T-helper 2 cell treated with Interferon-gamma antibody and Interleukin-4, amounts not matched to agents 100 ng/mL and 5 ng/mL, for 36 hours (primary cell): ENCODE measurements around the gene BIRC5. TPM values are rescaled to one million over a fixed set of nuclear protein-coding genes. Genes with fewer than 3 reads are reported as not detected.
"Not testable (repeated sequence)": the region's sequence is repeated elsewhere in the genome, so short reads cannot be mapped to it uniquely, and the experiment has no call there.

Source experiments
- intact Hi-C: fragments of 100-400 bp; cut with micrococcal nuclease; formaldehyde crosslinking; loops from one replicate; pipeline ENCODE4 v1.15.1; 2023
- total RNA-seq: library from RNA; stranded (reverse); gene quantifications from 2 replicates; pipeline ENCODE4 v1.2.3, GENCODE V29; 2022

Gene BIRC5
- 72.3 and 79.5 TPM in 2 replicates for total RNA-seq

DNA sequence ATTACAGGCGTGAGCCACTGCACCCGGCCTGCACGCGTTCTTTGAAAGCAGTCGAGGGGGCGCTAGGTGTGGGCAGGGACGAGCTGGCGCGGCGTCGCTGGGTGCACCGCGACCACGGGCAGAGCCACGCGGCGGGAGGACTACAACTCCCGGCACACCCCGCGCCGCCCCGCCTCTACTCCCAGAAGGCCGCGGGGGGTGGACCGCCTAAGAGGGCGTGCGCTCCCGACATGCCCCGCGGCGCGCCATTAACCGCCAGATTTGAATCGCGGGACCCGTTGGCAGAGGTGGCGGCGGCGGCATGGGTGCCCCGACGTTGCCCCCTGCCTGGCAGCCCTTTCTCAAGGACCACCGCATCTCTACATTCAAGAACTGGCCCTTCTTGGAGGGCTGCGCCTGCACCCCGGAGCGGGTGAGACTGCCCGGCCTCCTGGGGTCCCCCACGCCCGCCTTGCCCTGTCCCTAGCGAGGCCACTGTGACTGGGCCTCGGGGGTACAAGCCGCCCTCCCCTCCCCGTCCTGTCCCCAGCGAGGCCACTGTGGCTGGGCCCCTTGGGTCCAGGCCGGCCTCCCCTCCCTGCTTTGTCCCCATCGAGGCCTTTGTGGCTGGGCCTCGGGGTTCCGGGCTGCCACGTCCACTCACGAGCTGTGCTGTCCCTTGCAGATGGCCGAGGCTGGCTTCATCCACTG is at the start of gene BIRC5:
Gene BIRC5 (plus strand): TSS at position 238 of the 690 bp plus-strand sequence. CDS start 64 bp downstream, at position 302.
- intact Hi-C loops = loop anchor here (1.0 kb wide), 1 partner anchor 74 kb away; no protein-coding TSS in a partner anchor

- intact Hi-C loops = no loop called here
Observed at GRCh38 chr17:78164748-78165607, 49.1 kb upstream of the BIRC5 start.

- intact Hi-C loops = no loop called here
Observed at GRCh38 chr17:78166416-78166815, 47.6 kb upstream of the BIRC5 start.

DNA sequence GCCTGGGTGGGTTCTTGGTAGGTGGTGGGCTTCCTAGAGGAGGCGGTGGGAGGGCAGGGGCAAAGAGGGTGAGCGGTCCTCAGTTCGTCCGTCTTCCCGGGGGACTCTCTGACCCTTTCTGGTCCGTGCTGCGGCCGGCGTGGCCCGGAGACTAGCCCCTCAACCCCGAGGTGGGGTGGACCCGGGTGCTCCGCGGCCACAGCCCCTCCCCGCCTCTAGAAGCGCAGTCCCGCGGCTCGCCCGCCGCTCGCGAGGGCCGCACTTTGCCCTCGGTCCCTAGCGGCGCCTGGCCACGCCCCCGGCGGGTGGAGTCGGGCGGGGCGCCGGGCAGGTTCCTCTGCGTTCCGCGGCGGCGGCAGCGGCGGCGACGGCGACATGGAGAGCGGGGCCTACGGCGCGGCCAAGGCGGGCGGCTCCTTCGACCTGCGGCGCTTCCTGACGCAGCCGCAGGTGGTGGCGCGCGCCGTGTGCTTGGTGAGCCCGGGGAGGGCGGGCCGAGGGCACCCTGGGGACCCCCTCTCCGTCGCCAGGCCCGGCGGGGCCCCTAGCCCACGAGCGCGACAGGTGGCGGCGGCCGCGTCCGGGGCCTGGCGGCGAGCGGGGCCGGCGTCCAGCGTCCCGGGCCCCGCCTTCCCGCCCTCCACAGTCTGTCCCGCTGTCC is 45.7 kb upstream of the BIRC5 start, which contains the start of gene SYNGR2:
Gene SYNGR2 (plus strand): TSS at position 340 of the 661 bp plus-strand sequence. CDS start 36 bp downstream, at position 376.
- intact Hi-C loops = loop anchor here (2.0 kb wide), 1 partner anchor 18 kb away; the partner anchor contains the start of genes AFMID and TK1

GRCh38 chr17:78168903-78169793 is 44.9 kb upstream of the BIRC5 start:
- intact Hi-C loops = loop anchor here (2.0 kb wide), 1 partner anchor 18 kb away; the partner anchor contains the start of genes AFMID and TK1

GRCh38 chr17:78170692-78171590 is 43.1 kb upstream of the BIRC5 start:
- intact Hi-C loops = no loop called here

- intact Hi-C loops = not testable (repeated sequence)
Observed at GRCh38 chr17:78171591-78172248, 42.3 kb upstream of the BIRC5 start.

DNA sequence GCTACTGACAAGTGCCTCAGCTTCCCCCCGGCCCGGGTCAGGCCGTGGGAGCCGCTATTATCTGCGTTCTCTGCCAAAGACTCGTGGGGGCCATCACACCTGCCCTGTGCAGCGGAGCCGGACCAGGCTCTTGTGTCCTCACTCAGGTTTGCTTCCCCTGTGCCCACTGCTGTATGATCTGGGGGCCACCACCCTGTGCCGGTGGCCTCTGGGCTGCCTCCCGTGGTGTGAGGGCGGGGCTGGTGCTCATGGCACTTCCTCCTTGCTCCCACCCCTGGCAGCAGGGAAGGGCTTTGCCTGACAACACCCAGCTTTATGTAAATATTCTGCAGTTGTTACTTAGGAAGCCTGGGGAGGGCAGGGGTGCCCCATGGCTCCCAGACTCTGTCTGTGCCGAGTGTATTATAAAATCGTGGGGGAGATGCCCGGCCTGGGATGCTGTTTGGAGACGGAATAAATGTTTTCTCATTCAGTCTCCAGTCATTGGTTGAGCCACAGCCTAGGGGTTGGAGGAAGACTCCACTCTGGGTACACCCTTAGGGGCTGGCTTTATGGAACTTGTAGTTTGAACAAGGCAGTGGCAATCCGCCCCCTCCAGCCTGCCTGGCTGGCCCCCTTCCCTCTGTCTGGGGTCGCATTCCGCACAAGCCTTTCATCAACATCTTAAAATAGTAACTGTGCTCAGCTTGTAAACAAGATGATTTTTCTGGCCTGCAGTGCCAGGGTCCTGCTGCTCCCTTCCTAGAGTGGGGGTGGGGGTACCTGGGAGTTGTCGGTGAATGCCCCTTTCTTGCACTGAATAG is 41.6 kb upstream of the BIRC5 start:
- intact Hi-C loops = no loop called here

DNA sequence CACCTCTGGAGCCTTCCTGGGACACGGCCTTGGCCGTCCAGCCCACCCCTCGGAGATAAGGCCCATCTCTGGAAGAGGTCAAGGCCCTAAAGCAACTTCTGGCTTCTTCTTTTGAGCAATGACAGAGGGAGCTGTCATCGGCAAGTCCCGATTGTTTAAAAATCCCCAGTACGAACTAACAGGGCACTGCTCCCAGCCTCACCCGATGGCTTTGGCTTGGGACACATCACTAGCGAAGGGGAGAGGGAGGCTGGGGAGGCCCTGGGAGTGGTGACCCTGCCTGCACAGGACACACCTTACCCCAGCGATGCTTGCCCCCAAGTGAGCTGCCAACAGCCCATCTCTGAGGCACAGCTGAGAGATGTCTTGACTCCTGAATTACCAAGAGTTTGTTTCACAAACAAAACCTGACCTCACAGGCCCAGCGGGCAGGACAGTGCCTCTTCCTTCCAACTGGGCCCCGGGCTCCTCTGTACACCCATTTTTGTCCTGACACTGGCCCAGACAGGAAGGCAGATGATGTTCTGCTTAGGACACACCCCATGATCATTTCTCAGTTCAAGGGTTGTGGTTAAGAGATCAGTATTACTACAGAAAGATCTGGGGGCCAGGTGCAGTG is 40.8 kb upstream of the BIRC5 start:
- intact Hi-C loops = no loop called here

- intact Hi-C loops = no loop called here
Observed at GRCh38 chr17:78174346-78174869, 39.6 kb upstream of the BIRC5 start.

GRCh38 chr17:78174870-78175642 is 39.0 kb upstream of the BIRC5 start:
- intact Hi-C loops = loop anchor here (5.0 kb wide), 1 partner anchor 43 kb away; the partner anchor contains the start of gene TMC8

- intact Hi-C loops = loop anchor here (5.0 kb wide), 1 partner anchor 43 kb away; the partner anchor contains the start of gene TMC8
Observed at GRCh38 chr17:78175643-78175981, 38.4 kb upstream of the BIRC5 start.

GRCh38 chr17:78176548-78177025 is 37.5 kb upstream of the BIRC5 start:
- intact Hi-C loops = loop anchor here (1.0 to 5.0 kb wide), 4 partner anchors 36 to 91 kb away; partner anchors contain the start of gene TMC8

- intact Hi-C loops = loop anchor here (5.0 kb wide), 1 partner anchor 47 kb away; the partner anchor contains the start of gene TMC8
Observed at GRCh38 chr17:78179372-78179771, 34.7 kb upstream of the BIRC5 start.

- intact Hi-C loops = loop anchor here (10.0 kb wide), 1 partner anchor 155 kb away; no protein-coding TSS in a partner anchor
Observed at GRCh38 chr17:78180083-78180482, 34.0 kb upstream of the BIRC5 start.

- intact Hi-C loops = loop anchor here (10.0 kb wide), 1 partner anchor 156 kb away; no protein-coding TSS in a partner anchor
Observed at GRCh38 chr17:78180508-78180907, 33.5 kb upstream of the BIRC5 start.
